ENCODE data around the gene PAFAH1B1.

GRCh38 chr17:2700491-2701141, 107.2 kb downstream of the PAFAH1B1 start:
- TF ChIP-seq ZNF645 (tag by site-specific recombination; IDR thresholded peaks at IDR 0.05) (no peak), SP2 (tag by site-specific recombination; IDR thresholded peaks at IDR 0.05) (no peak), REST (tag by site-specific recombination; IDR thresholded peaks at IDR 0.05) (no peak), ZNF639 (tag by site-specific recombination; IDR thresholded peaks at IDR 0.05) (no peak), CTCF (tag by site-specific recombination; IDR thresholded peaks at IDR 0.05) (no peak), ZNF660 (tag by site-specific recombination; IDR thresholded peaks at IDR 0.05) (no peak)

All from HEK293 (cell line).